ENCODE measurements around the gene UMAD1.

Gene UMAD1

DNA sequence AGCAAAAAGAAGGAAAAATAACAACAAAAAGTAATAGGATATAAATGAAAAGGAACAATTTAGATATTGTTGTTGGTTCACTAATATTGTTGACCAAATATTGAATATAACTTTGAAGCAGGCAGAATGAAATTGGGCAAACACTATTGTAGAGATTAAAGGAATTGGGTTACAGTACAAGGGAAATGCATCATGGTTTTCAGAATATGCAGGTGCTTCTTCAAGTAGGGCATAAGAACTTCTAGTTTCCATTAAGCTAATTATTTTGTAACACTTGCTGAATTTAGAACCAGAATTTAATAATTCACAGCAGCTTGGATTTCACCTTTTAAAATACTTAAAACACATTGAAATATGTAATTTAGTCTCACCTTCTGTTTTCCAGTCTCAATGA is 41.4 kb downstream of the UMAD1 start:
- peak overlapping the region; percentile 65 for H3K4me2 ChIP-seq (ENCODE audit: low read depth, low read length)
- H2AFZ ChIP-seq (ENCODE audit: low read length) = no peak overlapping the region
- H3K4me1 ChIP-seq (ENCODE audit: low read length) = peaks cover 23% of the 10 kb centered on the region

DNA sequence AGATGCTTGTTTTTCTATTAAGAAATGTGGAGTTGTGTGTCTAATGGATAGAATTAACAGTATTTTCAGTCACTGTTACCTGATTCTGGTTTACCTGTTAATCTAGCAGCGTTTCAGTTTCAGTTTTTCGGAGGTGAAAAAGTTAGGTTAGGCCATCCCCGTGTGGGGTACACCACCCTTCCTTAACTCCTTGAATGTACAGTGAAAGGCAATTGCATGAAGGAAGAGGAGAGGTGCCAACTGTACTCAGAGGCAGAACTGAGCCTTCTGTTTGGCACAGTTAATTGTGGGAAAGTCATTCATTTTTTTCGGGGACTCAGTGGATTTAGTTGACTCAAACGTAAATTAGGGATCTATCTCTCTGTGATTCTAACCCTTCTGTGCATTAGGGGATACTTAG is 42.3 kb downstream of the UMAD1 start:
- peak overlapping the region; percentile 35 for H2AFZ ChIP-seq (ENCODE audit: low read length)
- TF ChIP-seq, protein P1, sequence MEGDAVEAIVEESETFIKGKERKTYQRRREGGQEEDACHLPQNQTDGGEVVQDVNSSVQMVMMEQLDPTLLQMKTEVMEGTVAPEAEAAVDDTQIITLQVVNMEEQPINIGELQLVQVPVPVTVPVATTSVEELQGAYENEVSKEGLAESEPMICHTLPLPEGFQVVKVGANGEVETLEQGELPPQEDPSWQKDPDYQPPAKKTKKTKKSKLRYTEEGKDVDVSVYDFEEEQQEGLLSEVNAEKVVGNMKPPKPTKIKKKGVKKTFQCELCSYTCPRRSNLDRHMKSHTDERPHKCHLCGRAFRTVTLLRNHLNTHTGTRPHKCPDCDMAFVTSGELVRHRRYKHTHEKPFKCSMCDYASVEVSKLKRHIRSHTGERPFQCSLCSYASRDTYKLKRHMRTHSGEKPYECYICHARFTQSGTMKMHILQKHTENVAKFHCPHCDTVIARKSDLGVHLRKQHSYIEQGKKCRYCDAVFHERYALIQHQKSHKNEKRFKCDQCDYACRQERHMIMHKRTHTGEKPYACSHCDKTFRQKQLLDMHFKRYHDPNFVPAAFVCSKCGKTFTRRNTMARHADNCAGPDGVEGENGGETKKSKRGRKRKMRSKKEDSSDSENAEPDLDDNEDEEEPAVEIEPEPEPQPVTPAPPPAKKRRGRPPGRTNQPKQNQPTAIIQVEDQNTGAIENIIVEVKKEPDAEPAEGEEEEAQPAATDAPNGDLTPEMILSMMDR (IDR thresholded peaks at IDR 0.05; ENCODE audit: low read length) = no peak
- TF ChIP-seq EZH2phosphoT487 (IDR thresholded peaks at IDR 0.05; ENCODE audit: low read length) (no peak), EZH2 (optimal IDR thresholded peaks at IDR 0.05; ENCODE audit: low read depth, low read length) (no peak)
- peaks cover 14% of the 10 kb centered on the region; the same call in 1 of the 2 replicates for H3F3A ChIP-seq (ENCODE audit: insufficient read depth, low read length)
- peaks cover 23% of the 10 kb centered on the region for H3K4me1 ChIP-seq (ENCODE audit: low read length)
- no peaks in the 10 kb centered on the region for H3K36me3 ChIP-seq (replicated peaks; ENCODE audit: insufficient read depth, low read length)
- peak overlapping the region; percentile 13; the same call in 1 of the 2 replicates for H3K9ac ChIP-seq (ENCODE audit: low read length)
- H3K79me2 ChIP-seq (ENCODE audit: low read length) = no peaks in the 10 kb centered on the region
- H4K20me1 ChIP-seq (ENCODE audit: insufficient read depth, low read length) = no peaks in the 10 kb centered on the region
- no peaks in the 10 kb centered on the region for H3K27me3 ChIP-seq (replicated peaks; ENCODE audit: insufficient read depth, low read length)
- H3K4me2 ChIP-seq (ENCODE audit: low read depth, low read length) = peak overlapping the region; percentile 65
- peak overlapping the region; percentile 30; the same call in 1 of the 2 replicates for H3K4me3 ChIP-seq (ENCODE audit: low read length)
- peak; percentile 65 for DNase-seq
- no peaks in the 10 kb centered on the region for H3K9me2 ChIP-seq (replicated peaks; ENCODE audit: insufficient read depth, low read length)
- peak overlapping the region; percentile 38; the same call in 1 of the 2 replicates for H3K27ac ChIP-seq (ENCODE audit: low read length)
- H3K9me3 ChIP-seq (replicated peaks; ENCODE audit: insufficient read depth, low read length) = no peaks in the 10 kb centered on the region

More for the DNA sequence above, 41.4 kb downstream of the UMAD1 start:
- Histone ChIP-seq H3K27me3 (replicated peaks; ENCODE audit: insufficient read depth, low read length) (no peaks in the 10 kb centered on the region), H3K9me3 (replicated peaks; ENCODE audit: insufficient read depth, low read length) (no peaks in the 10 kb centered on the region), H3K4me3 (ENCODE audit: low read length) (no peak overlapping the region; the same call in 1 of the 2 replicates), H4K20me1 (ENCODE audit: insufficient read depth, low read length) (no peaks in the 10 kb centered on the region), H3K27ac (ENCODE audit: low read length) (peak overlapping the region; percentile 38; the same call in 1 of the 2 replicates), H3K9me2 (replicated peaks; ENCODE audit: insufficient read depth, low read length) (no peaks in the 10 kb centered on the region), H3K79me2 (ENCODE audit: low read length) (no peaks in the 10 kb centered on the region), H3K36me3 (replicated peaks; ENCODE audit: insufficient read depth, low read length) (no peaks in the 10 kb centered on the region), H3F3A (ENCODE audit: insufficient read depth, low read length) (peaks cover 14% of the 10 kb centered on the region; the same call in 1 of the 2 replicates), H3K9ac (ENCODE audit: low read length) (no peak overlapping the region)
- TF ChIP-seq, protein P1 (IDR thresholded peaks at IDR 0.05; ENCODE audit: low read length) = no peak
- no peak for TF ChIP-seq EZH2 (optimal IDR thresholded peaks at IDR 0.05; ENCODE audit: low read depth, low read length)
- TF ChIP-seq EZH2phosphoT487 (IDR thresholded peaks at IDR 0.05; ENCODE audit: low read length) = no peak
- peak; percentile 29 for DNase-seq

GRCh38 chr7:7686811-7687508 is 46.4 kb downstream of the UMAD1 start:
- Histone ChIP-seq H3K27ac (ENCODE audit: low read length) (no peak overlapping the region), H3K79me2 (ENCODE audit: low read length) (no peaks in the 10 kb centered on the region), H3K9me2 (replicated peaks; ENCODE audit: insufficient read depth, low read length) (no peaks in the 10 kb centered on the region), H3K36me3 (replicated peaks; ENCODE audit: insufficient read depth, low read length) (no peaks in the 10 kb centered on the region), H3K4me2 (ENCODE audit: low read depth, low read length) (no peak overlapping the region), H3K4me1 (ENCODE audit: low read length) (peaks cover 12% of the 10 kb centered on the region), H4K20me1 (ENCODE audit: insufficient read depth, low read length) (no peaks in the 10 kb centered on the region), H3K9ac (ENCODE audit: low read length) (no peak overlapping the region), H3K9me3 (replicated peaks; ENCODE audit: insufficient read depth, low read length) (no peaks in the 10 kb centered on the region), H3K27me3 (replicated peaks; ENCODE audit: insufficient read depth, low read length) (no peaks in the 10 kb centered on the region), H2AFZ (ENCODE audit: low read length) (no peak overlapping the region), H3F3A (ENCODE audit: insufficient read depth, low read length) (0 out of 2 replicates have a peak, but pooled peaks cover 5% of the 10 kb centered on the region), H3K4me3 (ENCODE audit: low read length) (no peak overlapping the region)
- TF ChIP-seq, protein P1 (IDR thresholded peaks at IDR 0.05; ENCODE audit: low read length) = no peak
- TF ChIP-seq EZH2phosphoT487 (IDR thresholded peaks at IDR 0.05; ENCODE audit: low read length) = no peak
- no peak for DNase-seq

All from MM.1S (cell line).